AG04449 (cell line): ENCODE results near the gene CCDC102A.

Experiments
- CTCF ChIA-PET: fragments of 350-600 bp; formaldehyde crosslinking; extraction: SDS; loops from one replicate; lab custom pipeline; 2021; ENCODE audit warnings: antibody characterized with exemption; lab: Yijun Ruan, JAX
- POLR2A ChIA-PET: fragments of 400-600, 350-600 bp; formaldehyde crosslinking; extraction: SDS; loops from one replicate; lab custom pipeline; 2020; ENCODE audit warnings: antibody characterized with exemption, inconsistent platforms; lab: Yijun Ruan, JAX
- DNase-seq: peaks from one replicate; pipeline ENCODE4 v3.0.0-alpha.2; 2010; ENCODE audit warnings: low read depth, low spot score
- H3K4me3 ChIP-seq: 2 replicates; pipeline ENCODE4 v1.5.1; 2011; ENCODE audit warnings: low read depth, mild to moderate bottlenecking, control low read depth, low read length
- TF ChIP-seq, protein P1 (sequence below): IDR thresholded peaks from one replicate; pipeline ENCODE4 v1.5.1; 2011; ENCODE audit warnings: mild to moderate bottlenecking, moderate library complexity, low read length, control low read depth, inconsistent platforms; ENCODE audit not compliant: insufficient read depth; ENCODE audit errors: missing control alignments

The CCDC102A gene

DNA sequence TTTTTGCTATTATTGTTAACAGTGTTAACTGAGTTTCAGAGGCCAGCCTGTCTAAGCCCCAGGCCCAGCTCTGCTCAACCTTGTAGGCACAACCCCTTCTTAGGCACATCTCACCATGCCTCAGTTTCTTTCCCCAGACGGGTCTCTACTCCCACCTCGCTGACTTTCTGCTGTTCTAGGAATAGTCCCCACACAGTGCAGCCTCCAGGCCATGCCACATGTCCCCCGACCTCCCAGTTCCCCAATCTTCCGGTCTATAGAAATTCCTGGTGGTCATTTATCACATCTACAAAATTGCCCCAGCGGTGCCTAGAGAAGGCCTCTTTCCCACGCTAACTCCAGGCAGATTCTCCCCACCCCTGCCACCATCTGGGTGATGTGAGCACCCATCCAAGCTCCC is 40.8 kb upstream of the CCDC102A start:
- no peak overlapping the region for H3K4me3 ChIP-seq
- POLR2A ChIA-PET = no interaction called here
- CTCF ChIA-PET = interaction anchor here (0.6 to 16.8 kb wide), 33 partner anchors 10 to 434 kb away, joined by 3 to 181 read pairs (median 5); partner anchors contain the start of genes ADGRG1 and KATNB1
- DNase-seq = no peak
- TF ChIP-seq, protein P1, sequence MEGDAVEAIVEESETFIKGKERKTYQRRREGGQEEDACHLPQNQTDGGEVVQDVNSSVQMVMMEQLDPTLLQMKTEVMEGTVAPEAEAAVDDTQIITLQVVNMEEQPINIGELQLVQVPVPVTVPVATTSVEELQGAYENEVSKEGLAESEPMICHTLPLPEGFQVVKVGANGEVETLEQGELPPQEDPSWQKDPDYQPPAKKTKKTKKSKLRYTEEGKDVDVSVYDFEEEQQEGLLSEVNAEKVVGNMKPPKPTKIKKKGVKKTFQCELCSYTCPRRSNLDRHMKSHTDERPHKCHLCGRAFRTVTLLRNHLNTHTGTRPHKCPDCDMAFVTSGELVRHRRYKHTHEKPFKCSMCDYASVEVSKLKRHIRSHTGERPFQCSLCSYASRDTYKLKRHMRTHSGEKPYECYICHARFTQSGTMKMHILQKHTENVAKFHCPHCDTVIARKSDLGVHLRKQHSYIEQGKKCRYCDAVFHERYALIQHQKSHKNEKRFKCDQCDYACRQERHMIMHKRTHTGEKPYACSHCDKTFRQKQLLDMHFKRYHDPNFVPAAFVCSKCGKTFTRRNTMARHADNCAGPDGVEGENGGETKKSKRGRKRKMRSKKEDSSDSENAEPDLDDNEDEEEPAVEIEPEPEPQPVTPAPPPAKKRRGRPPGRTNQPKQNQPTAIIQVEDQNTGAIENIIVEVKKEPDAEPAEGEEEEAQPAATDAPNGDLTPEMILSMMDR = no peak

DNA sequence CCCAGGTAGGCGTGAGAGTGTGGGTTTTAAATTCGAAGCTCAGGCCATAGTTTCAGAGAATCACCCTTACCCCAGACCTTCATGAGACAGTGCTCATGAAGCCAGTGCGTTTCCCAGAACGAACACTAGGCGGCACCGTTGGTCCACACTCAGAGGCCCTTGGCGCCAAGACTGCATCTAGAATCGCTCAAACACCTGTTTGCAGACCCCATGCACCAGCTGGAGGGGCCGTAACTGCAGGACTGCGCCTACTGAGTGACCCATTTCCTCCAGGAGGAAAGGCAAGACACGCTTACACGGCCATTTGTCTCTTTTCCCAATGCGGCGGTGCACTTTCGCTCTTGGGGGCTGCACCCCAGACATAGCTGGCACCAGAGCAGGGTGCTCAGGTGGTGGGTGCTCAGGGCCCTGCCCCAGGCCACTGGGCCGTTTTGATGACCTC is 40.1 kb upstream of the CCDC102A start:
- POLR2A ChIA-PET = no interaction called here

DNA sequence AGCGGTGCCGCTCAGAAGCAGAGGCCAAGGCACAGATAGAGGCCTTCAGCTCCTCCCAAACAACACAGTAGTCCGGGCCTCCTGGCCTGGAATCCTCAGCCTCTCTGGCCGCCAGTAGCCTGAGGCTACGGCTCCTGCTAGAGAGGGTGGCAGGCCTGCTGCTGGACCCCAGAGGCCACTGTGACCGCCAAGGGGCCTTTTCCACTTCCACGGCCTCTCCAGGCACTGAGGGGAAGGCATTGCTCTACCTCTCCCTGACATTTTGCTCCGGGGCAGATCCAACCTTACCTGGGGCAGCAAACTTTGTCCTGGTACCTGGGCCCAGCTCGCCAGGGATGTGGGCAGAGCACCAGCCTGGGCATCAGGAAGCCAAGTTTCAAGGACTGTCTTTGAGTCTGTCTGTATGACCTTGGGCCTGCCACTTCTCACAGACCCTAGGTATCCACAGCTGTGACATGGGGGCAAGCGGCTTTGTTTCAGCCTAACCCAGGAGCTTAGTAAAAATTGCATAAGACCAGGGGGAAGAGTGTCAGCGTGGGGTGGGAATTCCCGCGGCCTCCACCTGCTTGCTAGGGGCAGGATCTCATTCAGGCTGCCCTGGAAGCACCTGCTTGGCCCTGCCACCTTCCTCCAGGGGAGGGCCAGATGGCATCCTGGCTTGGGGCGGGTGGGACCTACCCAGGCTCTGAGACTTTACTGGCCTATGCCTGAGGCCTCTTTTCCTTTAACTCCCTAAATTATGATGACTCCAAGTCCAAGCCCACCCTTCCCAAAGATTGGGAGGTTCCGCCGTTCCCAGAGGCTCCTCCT is 39.3 kb upstream of the CCDC102A start:
- ChIA-PET CTCF (interaction anchor here (0.7 to 16.8 kb wide), 40 partner anchors 8 to 436 kb away, joined by 3 to 181 read pairs (median 5); partner anchors contain the start of gene KATNB1), POLR2A (no interaction called here)
- DNase-seq = no peak
- TF ChIP-seq, protein P1 = no peak
- H3K4me3 ChIP-seq = no peak overlapping the region

More for the DNA sequence above, 40.1 kb upstream of the CCDC102A start:
- H3K4me3 ChIP-seq = no peak overlapping the region
- no peak for DNase-seq
- TF ChIP-seq, protein P1 = peak; percentile 85
- CTCF ChIA-PET = interaction anchor here (0.6 to 16.8 kb wide), 46 partner anchors 11 to 435 kb away, joined by 3 to 181 read pairs (median 5); partner anchors contain the start of gene KATNB1

DNA sequence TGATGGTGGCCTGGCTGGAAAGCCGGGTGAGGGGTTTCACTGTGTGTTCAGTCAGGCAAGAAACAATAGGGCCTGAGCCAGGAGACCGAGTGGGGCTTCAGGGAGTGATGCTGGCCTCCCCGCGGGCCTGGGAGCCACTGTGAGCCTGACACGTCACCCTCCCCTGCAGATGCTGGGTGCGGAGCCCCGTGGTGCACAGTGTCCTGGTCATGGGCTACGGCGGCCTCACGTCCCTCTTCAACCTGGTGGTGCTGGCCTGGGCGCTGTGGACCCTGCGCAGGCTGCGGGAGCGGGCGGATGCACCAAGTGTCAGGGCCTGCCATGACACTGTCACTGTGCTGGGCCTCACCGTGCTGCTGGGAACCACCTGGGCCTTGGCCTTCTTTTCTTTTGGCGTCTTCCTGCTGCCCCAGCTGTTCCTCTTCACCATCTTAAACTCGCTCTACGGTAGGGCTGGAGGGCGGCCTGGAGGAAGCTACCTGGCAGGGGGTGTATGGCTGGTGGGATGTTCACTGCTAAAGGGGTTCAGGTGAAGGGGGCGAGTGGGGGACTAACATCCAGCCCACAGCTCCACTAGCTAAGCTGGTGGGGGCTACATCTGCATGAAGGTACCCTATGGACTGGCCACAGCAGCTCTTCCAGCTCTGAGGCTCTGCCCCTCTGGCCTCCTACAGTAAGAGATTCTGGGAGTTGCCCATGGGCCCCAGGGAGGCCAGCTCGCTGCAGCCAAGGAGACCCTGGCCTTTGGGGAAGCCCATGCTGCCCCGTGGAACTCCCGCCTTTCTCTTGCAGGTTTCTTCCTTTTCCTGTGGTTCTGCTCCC is 38.5 kb upstream of the CCDC102A start:
- ChIA-PET POLR2A (no interaction called here), CTCF (interaction anchor here (0.9 to 16.8 kb wide), 19 partner anchors 9 to 303 kb away, joined by 3 to 181 read pairs (median 15); partner anchors contain the start of gene KATNB1)
- TF ChIP-seq, protein P1 = no peak
- no peak overlapping the region for H3K4me3 ChIP-seq
- DNase-seq = no peak

DNA sequence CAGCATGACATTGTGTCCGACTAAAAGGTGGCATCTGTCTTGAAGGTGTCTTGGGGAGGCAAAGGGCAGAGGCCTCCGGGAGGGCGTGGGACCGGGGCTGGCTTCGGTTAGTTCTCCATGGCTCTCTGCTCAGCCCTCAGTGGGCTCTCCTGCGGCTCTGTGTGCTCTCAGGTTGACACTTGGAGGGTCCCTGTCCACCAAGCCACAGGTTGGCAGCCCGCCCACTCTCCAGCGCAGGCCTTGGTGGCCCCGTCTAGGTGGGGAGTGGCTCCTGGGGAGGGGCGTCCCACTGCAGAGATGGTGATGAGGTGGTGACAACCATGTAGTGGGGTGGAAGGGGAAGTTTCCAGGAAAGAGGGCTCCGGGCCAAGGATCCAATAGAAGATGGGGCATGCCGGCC is 37.7 kb upstream of the CCDC102A start:
- DNase-seq = no peak
- H3K4me3 ChIP-seq = no peak overlapping the region
- ChIA-PET CTCF (interaction anchor here (3.7 to 16.8 kb wide), 5 partner anchors 8 to 163 kb away, joined by 22 to 181 read pairs (median 40); partner anchors contain the start of gene KATNB1), POLR2A (no interaction called here)
- TF ChIP-seq, protein P1 = no peak
